Adrenal gland (tissue), 12 donors: ENCODE data around the gene SUV39H2. TPM values are rescaled to one million over a fixed set of nuclear protein-coding genes. Genes with fewer than 3 reads are reported as not detected.
A peak's percentile ranks its signal among the peaks of the same experiment; 100 is the strongest.

Experiments
- DNase-seq, 7 donors: peaks; one replicate each; pipeline ENCODE4 v3.0.0-alpha.2; 2019 to 2020
- H3K27ac ChIP-seq, 5 donors: fragments of 200-600 bp; sonication (generic) in 4 of 5; 1 replicate in 3 of 5; 2 replicates in 2 of 5; pipeline versions ENCODE4 v1.5.1 to v1.8.0; 2016 to 2020; ENCODE audit warnings: mild to moderate bottlenecking in 1 of 5
- H3K27me3 ChIP-seq: fragments of 200-600 bp; 2 replicates; pipeline ENCODE4 v1.8.0; 2021
- H3K36me3 ChIP-seq, 2 donors: fragments of 200-600 bp; replicated peaks in 1 of 2; 1 replicate in 1 of 2; 2 replicates in 1 of 2; pipeline versions ENCODE4 v1.5.1 to v1.8.0; 2018 to 2022
- H3K4me1 ChIP-seq, 2 donors: fragments of 200-600 bp; replicated peaks in 1 of 2; 1 replicate in 1 of 2; 2 replicates in 1 of 2; pipeline versions ENCODE4 v1.5.1 to v1.8.0; 2018 to 2021
- H3K4me3 ChIP-seq, 4 donors: fragments of 200-600 bp; sonication (generic) in 3 of 4; one replicate each; pipeline ENCODE4 v1.5.1; 2016 to 2018
- H3K9me3 ChIP-seq, 3 donors: fragments of 200-600 bp; sonication (generic) in 1 of 3; replicated peaks in 1 of 3; 1 replicate in 2 of 3; 2 replicates in 1 of 3; pipeline versions ENCODE4 v1.5.1 to v1.8.0; 2016 to 2021
- POLR2A ChIP-seq, 2 donors: fragments of 450-650 bp; IDR thresholded peaks; one replicate each; pipeline ENCODE4 v1.6.1; 2017; ENCODE audit warnings: antibody characterized with exemption in 2 of 2, mild to moderate bottlenecking in 2 of 2, moderate library complexity in 1 of 2
- WGBS, 4 donors: extraction: QIAGEN DNeasy Blood & Tissue Kit in 2 of 4; methylation state at CpG; one replicate each; pipeline versions ENCODE4 v1.1.5 to v1.1.7; 2013 to 2017; 5-methylcytosine and 5-hydroxymethylcytosine counted together
- intact Hi-C, 2 donors: fragments of 100-400 bp; cut with DNase I; formaldehyde crosslinking; loops; one replicate each; pipeline versions ENCODE4 v1.14.1 to v1.15.0; 2022 to 2023
- polyA plus RNA-seq, 3 donors: library from polyadenylated mRNA; stranded (reverse); fragments of 200-250 nt in 2 of 3; fragments of 350-450 nt in 1 of 3; fragmentation: Illumina TruSeq in 1 of 3; extraction: RNeasy Lipid Tissue Mini Kit (QIAGEN cat#74804) in 1 of 3; gene quantifications; one replicate each; pipeline ENCODE4 v1.2.3, GENCODE V29; 2013 to 2014
- total RNA-seq, 9 donors: library from RNA; depleted of rRNA in 4 of 9; stranded (reverse); fragments of >200 nt in 4 of 9; fragments of 120-200 nt in 1 of 9; fragmentation: NEBNext Ultra II Directional in 1 of 9; extraction: Animal tissue kit (Norgen Biotek cat#: 25700) in 1 of 9; gene quantifications; one replicate each; pipeline versions ENCODE4 v1.1.0 to v1.2.4, GENCODE V29; 2013 to 2023
- TF ChIP-seq, protein P1 (sequence below), 6 experiments: fragments of 450-650 bp in 4 of 6; fragments of 200-600 bp in 2 of 6; sonication (generic) in 1 of 6; IDR thresholded peaks; 1 replicate in 5 of 6; 2 replicates in 1 of 6; pipeline versions ENCODE4 v1.5.1 to v1.8.0; 2016 to 2021; ENCODE audit warnings: antibody characterized with exemption in 6 of 6, mild to moderate bottlenecking in 2 of 6, moderate library complexity in 1 of 6
- donor health status: healthy with polysubstance abuse.
- donor health status: Bipolar disorder and iron deficiency.
- donor health status: DM: yes; HTN: yes; CAD: no.
- donor health status: DM: no; HTN: no; CAD: no.
- donor health status: DM: no; HTN: no; CAD: no.
- donor health status: DM: yes; HTN: yes; CAD: no.

SUV39H2 gene
- total and polyA plus RNA-seq, 12 donors = 1.7 to 19.1 (median 6.4) TPM

DNA sequence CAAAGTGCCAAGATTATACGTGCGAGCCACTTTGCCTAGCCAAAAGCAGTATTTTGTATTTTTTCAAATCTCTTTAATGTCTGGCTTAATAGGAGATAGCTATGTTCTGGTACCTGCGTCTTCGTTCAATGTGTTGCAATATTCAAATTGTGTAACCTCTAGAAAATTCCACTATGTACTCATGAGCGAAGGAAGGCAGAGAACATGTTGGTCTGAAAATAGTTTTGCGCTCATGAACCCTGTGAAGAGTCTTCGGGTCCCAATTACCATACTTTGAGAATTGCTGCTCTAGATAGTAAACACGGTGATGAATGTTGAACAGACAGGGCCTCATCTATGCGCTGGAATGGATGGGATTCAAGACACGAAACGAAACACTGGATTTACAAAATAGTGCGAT lies 2.7 kb upstream of the SUV39H2 start:
- no peak for DNase-seq
- intact Hi-C loops = no loop called here
- H3K36me3 ChIP-seq = no peaks in the 10 kb centered on the region
- WGBS, 4 donors = 92 to 96% (median 93%) methylated on average over 12 of the region's 12 CpGs
- TF ChIP-seq POLR2A (IDR thresholded peaks at IDR 0.05) = no peak
- TF ChIP-seq, protein P1, sequence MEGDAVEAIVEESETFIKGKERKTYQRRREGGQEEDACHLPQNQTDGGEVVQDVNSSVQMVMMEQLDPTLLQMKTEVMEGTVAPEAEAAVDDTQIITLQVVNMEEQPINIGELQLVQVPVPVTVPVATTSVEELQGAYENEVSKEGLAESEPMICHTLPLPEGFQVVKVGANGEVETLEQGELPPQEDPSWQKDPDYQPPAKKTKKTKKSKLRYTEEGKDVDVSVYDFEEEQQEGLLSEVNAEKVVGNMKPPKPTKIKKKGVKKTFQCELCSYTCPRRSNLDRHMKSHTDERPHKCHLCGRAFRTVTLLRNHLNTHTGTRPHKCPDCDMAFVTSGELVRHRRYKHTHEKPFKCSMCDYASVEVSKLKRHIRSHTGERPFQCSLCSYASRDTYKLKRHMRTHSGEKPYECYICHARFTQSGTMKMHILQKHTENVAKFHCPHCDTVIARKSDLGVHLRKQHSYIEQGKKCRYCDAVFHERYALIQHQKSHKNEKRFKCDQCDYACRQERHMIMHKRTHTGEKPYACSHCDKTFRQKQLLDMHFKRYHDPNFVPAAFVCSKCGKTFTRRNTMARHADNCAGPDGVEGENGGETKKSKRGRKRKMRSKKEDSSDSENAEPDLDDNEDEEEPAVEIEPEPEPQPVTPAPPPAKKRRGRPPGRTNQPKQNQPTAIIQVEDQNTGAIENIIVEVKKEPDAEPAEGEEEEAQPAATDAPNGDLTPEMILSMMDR (IDR thresholded peaks at IDR 0.05) = no peak
- no peaks in the 10 kb centered on the region for H3K9me3 ChIP-seq
- H3K4me1 ChIP-seq = peaks cover 4 to 33% of the 10 kb centered on the region in 2 donors
- no peaks in the 10 kb centered on the region for H3K27me3 ChIP-seq
- H3K4me3 ChIP-seq = no peak overlapping the region
- no peak overlapping the region for H3K27ac ChIP-seq

DNA sequence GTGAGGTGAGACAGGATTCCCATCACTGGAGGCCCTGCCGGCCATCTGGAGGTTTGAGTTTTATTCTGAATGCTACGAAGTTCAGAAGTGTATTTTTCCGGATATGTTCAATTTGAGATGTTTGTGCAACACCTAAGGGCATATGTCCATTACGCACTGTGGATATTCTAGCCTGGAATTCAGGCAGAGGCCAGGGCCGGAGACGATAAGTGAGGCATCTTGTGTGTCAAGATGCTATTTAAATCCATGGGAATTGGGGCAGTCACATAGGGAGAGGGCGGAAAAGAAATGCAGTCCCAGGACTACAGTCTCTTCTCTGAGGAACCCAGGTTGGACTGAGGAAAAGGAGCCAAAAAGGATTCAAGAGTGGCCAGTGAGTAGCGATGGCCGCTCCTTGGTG lies 1.9 kb upstream of the SUV39H2 start:
- Histone ChIP-seq H3K9me3 (no peaks in the 10 kb centered on the region), H3K36me3 (no peaks in the 10 kb centered on the region), H3K27me3 (no peaks in the 10 kb centered on the region), H3K27ac (peak overlapping the region in 1 of 5 donors; percentile 98), H3K4me1 (peaks cover 4 to 33% of the 10 kb centered on the region in 2 donors), H3K4me3 (no peak overlapping the region)
- intact Hi-C loops = no loop called here
- TF ChIP-seq, protein P1 (IDR thresholded peaks at IDR 0.05) = no peak
- no peak for TF ChIP-seq POLR2A (IDR thresholded peaks at IDR 0.05)
- 83 to 88% (median 85%) methylated on average over 9 of the region's 9 CpGs for whole genome bisulfite sequencing, 4 donors
- DNase-seq = no peak

DNA sequence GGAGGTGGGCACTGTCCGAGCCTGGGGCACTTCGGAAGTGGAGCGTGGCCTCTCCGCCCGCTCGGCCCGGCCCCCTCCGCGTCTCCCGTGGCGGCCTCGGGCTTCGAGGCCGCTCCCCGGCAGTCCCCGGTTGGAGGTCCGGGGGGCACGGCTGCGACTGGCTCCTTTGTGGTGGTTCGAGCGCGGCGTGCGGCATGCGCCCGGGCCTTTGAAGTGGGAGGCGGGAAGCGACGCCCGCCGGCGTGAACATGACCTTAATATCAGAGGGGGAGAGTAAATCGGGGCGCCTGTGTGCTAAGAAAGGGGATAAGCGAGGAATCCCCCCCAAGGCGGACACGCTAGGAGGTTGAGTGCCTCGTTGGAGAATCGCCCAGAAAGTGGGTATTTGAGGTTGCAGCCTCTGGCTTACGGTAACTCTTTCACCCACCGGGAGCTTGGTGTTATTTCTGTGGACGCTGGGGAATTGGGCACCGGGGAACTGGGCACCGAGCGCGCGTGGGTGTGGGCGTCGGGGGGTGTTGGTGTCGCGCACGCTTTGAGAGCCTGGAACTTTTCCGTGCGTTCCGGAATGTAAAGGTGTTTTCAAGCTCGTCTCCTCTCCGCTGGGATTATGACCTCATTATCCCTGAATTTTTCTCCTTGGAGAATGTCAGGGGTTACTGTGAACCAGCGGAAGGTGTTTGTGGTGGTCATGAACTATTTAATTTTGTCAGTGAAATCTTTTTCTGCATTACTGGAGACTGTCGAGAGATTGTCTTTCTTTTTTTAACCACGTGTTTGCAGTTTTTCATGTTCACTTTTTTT lies 660 bp downstream of the SUV39H2 start:
- Histone ChIP-seq H3K27ac (peak overlapping the region in 4 of 5 donors; percentile 83 to 99 (median 96)), H3K9me3 (no peaks in the 10 kb centered on the region), H3K4me3 (peak overlapping the region; percentile 53 to 94 (median 68)), H3K27me3 (no peaks in the 10 kb centered on the region), H3K4me1 (peaks cover 4 to 33% of the 10 kb centered on the region in 2 donors), H3K36me3 (no peaks in the 10 kb centered on the region)
- TF ChIP-seq, protein P1 (IDR thresholded peaks at IDR 0.05) = no peak
- TF ChIP-seq POLR2A (IDR thresholded peaks at IDR 0.05) = no peak
- intact Hi-C loops = no loop called here
- peak in 6 of 7 donors; percentile 26 to 57 (median 32) for DNase-seq
- 0 to 1% (median 0%) methylated on average over 16 to 60 of the region's 60 CpGs for WGBS, 4 donors

DNA sequence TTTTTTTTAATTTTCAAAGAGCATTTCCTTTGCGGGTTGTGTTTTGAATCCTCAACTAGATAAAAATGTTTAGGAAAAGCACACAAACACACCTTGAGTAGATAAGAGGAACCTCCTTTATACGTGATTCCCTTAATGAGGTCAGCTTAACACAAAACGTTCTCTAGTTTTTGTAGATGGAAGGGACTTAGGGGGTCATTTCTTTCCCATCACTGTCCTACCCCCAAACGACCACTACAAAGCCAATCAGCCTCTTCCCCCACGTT lies 1.2 kb downstream of the SUV39H2 start:
- no peaks in the 10 kb centered on the region for H3K36me3 ChIP-seq
- peak overlapping the region in 2 of 4 donors; percentile 77 to 94 for H3K4me3 ChIP-seq
- H3K27ac ChIP-seq = no peak overlapping the region
- H3K4me1 ChIP-seq = peaks cover 3 to 31% of the 10 kb centered on the region in 2 donors
- TF ChIP-seq, protein P1 (IDR thresholded peaks at IDR 0.05) = no peak
- TF ChIP-seq POLR2A (IDR thresholded peaks at IDR 0.05) = no peak
- H3K27me3 ChIP-seq = no peaks in the 10 kb centered on the region
- DNase-seq = no peak
- WGBS, 4 donors = 0 to 3% (median 2%) methylated on average over 5 of the region's 5 CpGs
- no peaks in the 10 kb centered on the region for H3K9me3 ChIP-seq
- intact Hi-C loops = no loop called here
